ENCODE data around the gene GDPGP1. TPM values are rescaled to one million over a fixed set of nuclear protein-coding genes. Genes with fewer than 3 reads are reported as not detected.
A peak's percentile ranks its signal among the peaks of the same experiment; 100 is the strongest.

GDPGP1 gene
- total and polyA plus RNA-seq, 9 of the 15 experiments (the other 6 are each of a cell fraction or from before 2014, with no cell fraction given): 0.78 to 6.1 (median 2.8) TPM

- H3K27ac ChIP-seq (ENCODE audit: extremely low read depth, low read depth, low read length): no peak overlapping the region
- peaks cover 3 to 23% of the 10 kb centered on the region in 2 experiments; a peak in 3 of 5 replicates for H3K4me1 ChIP-seq (replicated peaks in 1 of 2; ENCODE audit: control insufficient read depth in 2 of 2, insufficient read depth in 2 of 2, low read length in 2 of 2)
- peaks cover 93% of the 10 kb centered on the region; the same call in 2 of the 3 replicates for H3K36me3 ChIP-seq (ENCODE audit: control insufficient read depth, insufficient read depth, low read length)
- TF ChIP-seq, protein P1, sequence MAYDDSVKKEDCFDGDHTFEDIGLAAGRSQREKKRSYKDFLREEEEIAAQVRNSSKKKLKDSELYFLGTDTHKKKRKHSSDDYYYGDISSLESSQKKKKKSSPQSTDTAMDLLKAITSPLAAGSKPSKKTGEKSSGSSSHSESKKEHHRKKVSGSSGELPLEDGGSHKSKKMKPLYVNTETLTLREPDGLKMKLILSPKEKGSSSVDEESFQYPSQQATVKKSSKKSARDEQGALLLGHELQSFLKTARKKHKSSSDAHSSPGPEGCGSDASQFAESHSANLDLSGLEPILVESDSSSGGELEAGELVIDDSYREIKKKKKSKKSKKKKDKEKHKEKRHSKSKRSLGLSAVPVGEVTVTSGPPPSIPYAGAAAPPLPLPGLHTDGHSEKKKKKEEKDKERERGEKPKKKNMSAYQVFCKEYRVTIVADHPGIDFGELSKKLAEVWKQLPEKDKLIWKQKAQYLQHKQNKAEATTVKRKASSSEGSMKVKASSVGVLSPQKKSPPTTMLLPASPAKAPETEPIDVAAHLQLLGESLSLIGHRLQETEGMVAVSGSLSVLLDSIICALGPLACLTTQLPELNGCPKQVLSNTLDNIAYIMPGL (CRISPR knock-in tag; IDR thresholded peaks at IDR 0.05): no peak
- TF ChIP-seq ZNF778 (CRISPR knock-in tag; IDR thresholded peaks at IDR 0.05): no peak
- peak; percentile 59; the same call in 1 of the 2 replicates for TF ChIP-seq POLR2G (IDR thresholded peaks at IDR 0.05; ENCODE audit: low read depth, low read length)
- TF ChIP-seq HDAC3 (IDR thresholded peaks at IDR 0.05; ENCODE audit: borderline replicate concordance, partially characterized antibody): no peak
- TF ChIP-seq RBM22 (IDR thresholded peaks at IDR 0.05; ENCODE audit: low read depth, low read length, poor library complexity, severe bottlenecking): peak; percentile 57
- ATAC-seq: no peak
- H2AFZ ChIP-seq (ENCODE audit: low read depth, low read length): no peak overlapping the region
- no peaks in the 10 kb centered on the region for H3K27me3 ChIP-seq (ENCODE audit: control insufficient read depth in 2 of 2, insufficient read depth in 2 of 2, low read length in 2 of 2)
- intact Hi-C loops (cut with micrococcal nuclease) (no loop called here), in situ Hi-C loops (cut with MboI) (no loop called here)
- no peak overlapping the region for H3K4me2 ChIP-seq (ENCODE audit: insufficient read depth, low read length)
- H3K9me1 ChIP-seq (ENCODE audit: control insufficient read depth, insufficient read depth, low read length): no peaks in the 10 kb centered on the region
- POLR2A ChIA-PET: no interaction called here
- 89% methylated on average over 18 of the region's 18 CpGs for WGBS (ENCODE audit: insufficient coverage, low coverage, missing lambda C conversion rate)
- H3K9ac ChIP-seq (ENCODE audit: insufficient read depth in 1 of 2, low read depth in 2 of 2, low read length in 2 of 2): peak overlapping the region in 1 of 2 experiments; percentile 32; a peak in 1 of 4 replicates
- no TSS peak for BruUV-seq (replicated peaks)
- no peak for DNase-seq (ENCODE audit: extremely low read depth in 1 of 4, low spot score in 3 of 4)
- 0 out of 2 replicates have a peak, but pooled peaks cover 4% of the 10 kb centered on the region for H4K20me1 ChIP-seq (replicated peaks; ENCODE audit: control insufficient read depth, insufficient read depth, low read length)
- CTCF ChIA-PET (ENCODE audit: low intra/inter-chr PET ratio): interaction anchor here (1.1 kb wide), 1 partner anchor 83 kb away, joined by 4 read pairs; no protein-coding TSS in a partner anchor
- H3K79me2 ChIP-seq (ENCODE audit: control insufficient read depth, insufficient read depth, low read length): no peaks in the 10 kb centered on the region
- no peak overlapping the region for H3K4me3 ChIP-seq
- H3K9me3 ChIP-seq (replicated peaks; ENCODE audit: control insufficient read depth, insufficient read depth, low read depth, low read length): no peaks in the 10 kb centered on the region
- FAIRE-seq: no peak
Observed at GRCh38 chr15:90225504-90226234, 8.3 kb upstream of the GDPGP1 start.

Measured in K562 (cell line).